ENCODE data around the gene KBTBD12.
"Not testable (repeated sequence)": the region's sequence is repeated elsewhere in the genome, so short reads cannot be mapped to it uniquely, and the experiment has no call there.

KBTBD12 gene

DNA sequence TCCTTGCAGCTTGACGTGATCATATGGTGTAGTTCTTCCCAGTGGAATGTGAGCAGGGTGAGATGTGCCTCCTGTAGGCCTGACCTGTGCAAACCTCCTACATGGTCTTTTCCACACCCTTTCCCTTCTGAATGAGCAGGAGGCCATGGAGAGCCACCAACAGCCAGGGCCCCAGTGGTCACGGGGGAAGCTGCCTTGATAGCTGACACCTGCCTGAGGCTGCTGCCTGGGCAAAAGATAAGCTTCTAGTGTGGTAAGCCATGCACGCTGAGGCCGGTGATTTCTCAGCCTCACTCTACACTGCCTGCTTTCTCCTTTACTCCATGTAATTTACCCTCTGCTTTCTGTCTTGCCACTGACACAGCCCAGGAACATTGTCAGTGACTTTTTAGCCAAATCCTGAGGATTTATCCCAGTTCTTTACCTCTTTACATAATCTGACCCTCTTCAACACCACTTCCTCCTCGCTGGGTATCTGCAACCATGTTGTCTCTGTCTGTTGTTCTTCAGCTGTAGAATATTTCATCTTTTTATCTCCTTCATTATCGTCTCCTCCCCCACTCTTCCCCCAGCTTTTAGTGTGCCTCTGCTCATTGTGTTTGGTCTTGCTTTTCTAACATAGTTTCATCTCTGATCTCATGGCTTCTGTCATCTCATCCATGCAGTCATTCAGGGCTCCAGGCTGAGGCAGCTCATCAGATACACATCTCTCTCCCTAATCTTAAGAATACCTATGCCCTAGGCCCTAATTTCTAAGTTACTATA is 11.2 kb upstream of the KBTBD12 start:
- no peak for DNase-seq (ENCODE audit: low spot score)

- no peak for DNase-seq (ENCODE audit: low spot score)
These were observed 9.5 kb upstream of the KBTBD12 start for GRCh38 chr3:127905556-127905955.

DNA sequence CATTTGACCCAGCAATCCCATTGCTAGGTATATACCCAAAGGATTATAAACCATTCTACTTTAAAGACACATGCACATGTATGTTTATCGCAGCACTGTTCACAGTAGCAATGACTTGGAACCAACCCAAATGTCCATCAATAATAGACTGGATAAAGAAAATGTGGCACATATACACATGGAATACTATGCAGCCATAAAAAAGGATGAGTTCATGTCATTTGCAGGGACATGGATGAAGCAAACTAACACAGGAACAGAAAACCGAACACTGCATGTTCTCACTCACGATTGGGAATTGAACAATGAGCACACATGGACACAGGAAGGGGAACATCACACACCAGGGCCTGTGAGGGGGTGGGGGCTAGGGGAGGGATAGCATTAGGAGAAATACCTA is 8.4 kb upstream of the KBTBD12 start:
- DNase-seq (ENCODE audit: low spot score) = not testable (repeated sequence)

GRCh38 chr3:127908202-127908601 is 6.8 kb upstream of the KBTBD12 start:
- no peak for DNase-seq (ENCODE audit: low spot score)

GRCh38 chr3:127908951-127909350 is 6.1 kb upstream of the KBTBD12 start:
- DNase-seq (ENCODE audit: low spot score) = no peak

- DNase-seq (ENCODE audit: low spot score) = no peak
These were observed 5.4 kb upstream of the KBTBD12 start for GRCh38 chr3:127909646-127910045.

DNA sequence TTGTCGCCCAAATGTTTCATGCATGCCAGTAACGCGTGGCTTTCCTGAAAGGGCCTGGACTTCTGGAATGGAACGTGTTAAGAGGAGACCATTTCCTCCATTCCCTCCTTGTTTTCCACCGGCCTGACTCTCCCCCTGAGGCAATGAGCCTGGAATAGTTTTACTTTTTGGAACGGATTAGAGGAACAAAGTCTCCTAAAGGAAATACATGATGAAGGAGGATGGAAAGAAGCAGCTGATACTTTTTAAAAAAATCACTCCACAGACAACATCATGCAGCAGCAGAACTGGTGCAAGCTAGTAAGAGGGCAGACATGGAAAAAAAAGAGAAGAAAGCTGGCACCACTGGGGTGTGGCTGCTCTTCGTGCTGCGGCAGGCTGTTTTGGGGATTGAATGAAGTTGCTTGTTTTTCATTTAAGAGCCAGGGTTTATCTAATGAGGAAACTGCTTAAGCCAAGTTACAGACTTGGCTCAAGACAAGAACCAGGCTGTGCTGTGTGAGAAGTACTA is 3.6 kb upstream of the KBTBD12 start:
- DNase-seq (ENCODE audit: low spot score) = no peak

DNA sequence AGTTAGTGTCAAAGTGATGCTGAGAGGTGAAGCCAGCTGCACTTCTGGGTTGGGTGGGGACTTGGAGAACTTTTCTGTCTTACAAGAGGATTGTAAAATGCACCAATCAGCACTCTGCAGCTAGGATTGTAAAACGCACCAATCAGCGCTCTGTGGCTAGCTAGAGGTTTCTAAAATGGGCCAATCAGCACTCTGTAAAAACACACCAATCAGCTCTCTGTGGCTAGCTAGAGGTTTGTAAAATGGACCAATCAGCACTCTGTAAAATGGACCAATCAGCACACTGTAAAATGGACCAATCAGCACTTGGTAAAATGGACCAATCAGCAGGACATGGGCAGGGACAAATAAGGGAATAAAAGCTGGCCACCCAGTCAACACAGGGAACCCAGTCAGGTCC is 1.2 kb upstream of the KBTBD12 start:
- not testable (repeated sequence) for DNase-seq (ENCODE audit: low spot score)

DNA sequence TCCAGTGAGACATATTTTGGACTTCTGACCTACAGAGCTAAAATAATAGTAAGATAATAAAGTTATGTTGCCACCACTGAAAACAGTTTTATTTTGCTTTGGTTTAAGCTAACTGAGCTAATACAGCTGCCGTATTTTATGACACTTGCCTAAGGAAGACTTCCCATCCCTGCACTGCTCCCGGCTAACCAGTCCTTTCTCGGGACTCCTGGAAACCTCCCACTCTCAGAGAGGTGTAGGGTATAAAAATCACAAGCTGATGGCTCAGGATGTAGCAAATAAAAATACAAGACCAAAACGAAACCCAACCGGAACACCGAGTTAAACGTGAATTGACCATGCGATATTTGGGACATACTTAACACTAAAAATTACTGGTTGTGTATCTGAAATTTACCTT is 448 bp upstream of the KBTBD12 start:
- no peak for DNase-seq (ENCODE audit: low spot score)

- no peak for DNase-seq (ENCODE audit: low spot score)
These were observed 983 bp downstream of the KBTBD12 start for GRCh38 chr3:127915937-127916493.

- no peak for DNase-seq (ENCODE audit: low spot score)
These were observed 5.7 kb downstream of the KBTBD12 start for GRCh38 chr3:127920738-127921137.

DNA sequence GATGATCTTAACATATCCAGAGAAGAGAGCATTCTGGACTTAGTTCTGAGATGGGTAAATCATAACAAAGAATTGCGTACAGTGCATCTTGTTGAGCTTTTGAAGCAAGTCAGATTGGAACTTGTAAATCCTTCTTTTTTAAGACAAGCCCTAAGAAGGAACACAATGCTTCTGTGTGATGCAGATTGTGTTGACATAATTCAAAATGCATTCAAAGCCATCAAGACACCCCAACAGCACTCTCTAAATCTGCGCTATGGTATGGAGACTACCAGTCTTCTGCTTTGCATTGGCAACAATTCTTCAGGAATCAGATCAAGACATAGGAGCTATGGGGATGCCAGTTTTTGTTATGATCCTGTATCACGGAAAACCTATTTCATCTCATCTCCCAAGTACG is 8.6 kb downstream of the KBTBD12 start:
- no peak for DNase-seq (ENCODE audit: low spot score)

- no peak for DNase-seq (ENCODE audit: low spot score)
These were observed 10.4 kb downstream of the KBTBD12 start for GRCh38 chr3:127925384-127925783.

- no peak for DNase-seq (ENCODE audit: low spot score)
These were observed 13.0 kb downstream of the KBTBD12 start for GRCh38 chr3:127927829-127928604.

GRCh38 chr3:127929818-127930413 is 14.9 kb downstream of the KBTBD12 start:
- no peak for DNase-seq (ENCODE audit: low spot score)

DNA sequence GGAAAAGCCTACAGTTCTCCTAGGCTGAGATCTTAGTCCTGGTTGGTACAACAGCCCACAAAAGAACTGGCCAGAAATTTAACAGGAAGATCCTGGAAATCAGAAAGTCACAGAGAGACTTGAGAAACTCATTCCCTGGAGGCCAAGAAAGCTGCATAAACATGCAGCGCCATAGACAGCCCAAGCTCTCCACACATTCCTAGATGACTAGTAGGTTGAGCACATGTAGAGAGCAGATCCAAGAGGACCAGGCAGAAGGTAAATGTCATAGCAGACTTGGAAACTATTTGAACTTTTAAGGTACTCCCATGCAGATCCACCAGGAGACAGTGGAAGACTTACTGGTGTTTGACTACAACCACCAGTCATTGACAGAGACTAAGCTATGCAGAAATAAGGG is 18.4 kb downstream of the KBTBD12 start:
- DNase-seq (ENCODE audit: low spot score) = no peak

GRCh38 chr3:127938800-127939199 is 23.8 kb downstream of the KBTBD12 start:
- no peak for DNase-seq (ENCODE audit: low spot score)

- DNase-seq (ENCODE audit: low spot score) = no peak
These were observed 25.1 kb downstream of the KBTBD12 start for GRCh38 chr3:127940116-127940515.

DNA sequence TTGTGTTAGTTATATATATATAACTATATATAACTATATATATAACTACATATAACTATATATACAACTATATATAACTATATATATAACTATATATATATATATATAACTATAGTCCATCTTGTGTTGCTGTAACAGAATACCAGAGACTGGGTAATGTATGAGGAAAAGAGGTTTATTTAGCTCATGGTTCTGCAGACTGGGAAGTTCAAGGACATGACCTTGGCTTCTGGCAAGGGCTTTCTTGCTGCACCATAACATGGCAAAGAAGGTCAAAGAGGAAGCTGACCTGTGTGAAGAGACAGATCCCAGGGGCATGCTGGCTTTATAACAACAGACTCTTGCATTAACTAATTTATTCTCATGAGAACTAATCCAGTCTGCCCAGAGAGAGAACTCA is 27.6 kb downstream of the KBTBD12 start:
- DNase-seq (ENCODE audit: low spot score) = no peak

DNA sequence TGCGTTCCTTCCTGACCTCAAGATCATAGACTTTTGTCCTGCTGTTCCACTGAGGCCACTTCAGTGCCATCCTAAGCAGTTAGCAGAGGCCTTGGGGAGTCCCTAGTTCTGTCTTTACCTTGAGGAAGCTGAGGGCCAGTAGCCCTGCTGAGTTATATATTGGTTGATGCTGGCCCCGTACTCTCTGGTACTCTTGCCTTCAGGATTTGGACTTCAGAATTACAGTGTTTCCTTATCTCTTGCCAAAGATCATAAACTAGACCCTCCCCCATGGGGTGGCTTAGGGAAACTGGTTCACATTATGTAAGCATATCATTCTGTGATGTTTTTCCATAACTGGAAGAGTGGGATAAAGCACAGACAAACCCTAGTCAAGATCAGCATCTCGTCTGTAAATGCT is 33.2 kb downstream of the KBTBD12 start:
- DNase-seq (ENCODE audit: low spot score) = no peak

- no peak for DNase-seq (ENCODE audit: low spot score)
These were observed 34.5 kb downstream of the KBTBD12 start for GRCh38 chr3:127949446-127950055.

DNA sequence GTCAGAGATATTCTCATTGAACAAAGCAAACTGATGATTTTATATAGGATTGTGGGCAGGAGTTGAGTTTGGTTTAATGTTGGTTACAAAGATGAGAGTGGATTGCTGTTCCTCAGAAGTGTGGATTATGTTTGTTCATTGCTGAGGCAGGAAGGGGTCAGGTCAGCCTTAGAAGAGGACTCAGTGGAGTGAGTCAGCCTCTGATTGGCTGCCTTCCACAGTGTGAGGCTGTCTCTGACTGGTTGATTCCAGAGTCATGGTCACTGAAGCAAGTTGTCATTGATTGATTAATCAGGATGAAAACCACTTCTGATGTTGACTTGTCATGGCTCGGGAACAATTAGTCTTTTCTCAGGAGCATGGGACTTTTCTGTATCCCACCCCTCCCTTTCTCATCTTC is 36.2 kb downstream of the KBTBD12 start:
- no peak for DNase-seq (ENCODE audit: low spot score)

All from hepatic stellate cell (primary cell).